ENCODE results near the gene RALGAPA1.

RALGAPA1 gene

DNA sequence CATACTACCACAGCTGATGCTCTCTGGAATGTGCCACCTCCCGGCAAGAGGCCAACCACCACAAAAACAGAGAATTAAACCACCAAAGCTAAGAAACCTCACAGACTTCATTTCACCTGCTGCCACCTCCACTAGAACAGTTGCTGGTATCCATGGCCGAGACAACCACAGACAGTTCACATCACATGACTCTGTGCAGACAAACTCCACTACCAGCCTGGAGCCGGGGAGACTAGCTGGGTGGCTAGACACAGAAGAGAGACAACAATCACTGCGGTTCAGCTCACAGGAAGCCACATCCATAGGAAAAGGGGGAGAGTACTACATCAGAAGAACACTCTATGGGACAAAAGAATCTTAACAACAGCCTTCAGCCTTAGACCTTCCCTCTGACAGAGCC is 78.2 kb downstream of the RALGAPA1 start:
- no peaks in the 10 kb centered on the region for H3K9me3 ChIP-seq (ENCODE audit: low read length)
- peaks cover 4% of the 10 kb centered on the region for H3K36me3 ChIP-seq (ENCODE audit: insufficient read depth, low read length)
- H3K4me3 ChIP-seq (ENCODE audit: low read depth, low read length, poor library complexity, severe bottlenecking) = no peak overlapping the region
- no peaks in the 10 kb centered on the region for H4K20me1 ChIP-seq (ENCODE audit: insufficient read depth, low read length)
- H3K9ac ChIP-seq (ENCODE audit: low read length) = no peak overlapping the region
- no peak overlapping the region for H3K4me2 ChIP-seq (ENCODE audit: low read length)
- H3F3A ChIP-seq (ENCODE audit: insufficient read depth, low read length) = no peaks in the 10 kb centered on the region
- no peaks in the 10 kb centered on the region for H3K9me2 ChIP-seq (ENCODE audit: low read depth, low read length)
- no peak overlapping the region for H3K27ac ChIP-seq (ENCODE audit: low read depth, low read length, poor library complexity, severe bottlenecking)
- TF ChIP-seq EZH2 (IDR thresholded peaks at IDR 0.05; ENCODE audit: borderline replicate concordance, low read length) = no peak
- TF ChIP-seq, protein P1, sequence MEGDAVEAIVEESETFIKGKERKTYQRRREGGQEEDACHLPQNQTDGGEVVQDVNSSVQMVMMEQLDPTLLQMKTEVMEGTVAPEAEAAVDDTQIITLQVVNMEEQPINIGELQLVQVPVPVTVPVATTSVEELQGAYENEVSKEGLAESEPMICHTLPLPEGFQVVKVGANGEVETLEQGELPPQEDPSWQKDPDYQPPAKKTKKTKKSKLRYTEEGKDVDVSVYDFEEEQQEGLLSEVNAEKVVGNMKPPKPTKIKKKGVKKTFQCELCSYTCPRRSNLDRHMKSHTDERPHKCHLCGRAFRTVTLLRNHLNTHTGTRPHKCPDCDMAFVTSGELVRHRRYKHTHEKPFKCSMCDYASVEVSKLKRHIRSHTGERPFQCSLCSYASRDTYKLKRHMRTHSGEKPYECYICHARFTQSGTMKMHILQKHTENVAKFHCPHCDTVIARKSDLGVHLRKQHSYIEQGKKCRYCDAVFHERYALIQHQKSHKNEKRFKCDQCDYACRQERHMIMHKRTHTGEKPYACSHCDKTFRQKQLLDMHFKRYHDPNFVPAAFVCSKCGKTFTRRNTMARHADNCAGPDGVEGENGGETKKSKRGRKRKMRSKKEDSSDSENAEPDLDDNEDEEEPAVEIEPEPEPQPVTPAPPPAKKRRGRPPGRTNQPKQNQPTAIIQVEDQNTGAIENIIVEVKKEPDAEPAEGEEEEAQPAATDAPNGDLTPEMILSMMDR (IDR thresholded peaks at IDR 0.05; ENCODE audit: low read length) = no peak
- no peaks in the 10 kb centered on the region for H3K4me1 ChIP-seq (ENCODE audit: insufficient read depth, low read length, severe bottlenecking)
- H3K27me3 ChIP-seq (ENCODE audit: insufficient read depth, low read length) = no peaks in the 10 kb centered on the region
- no peaks in the 10 kb centered on the region; the same call in 1 of the 2 replicates for H3K79me2 ChIP-seq (ENCODE audit: insufficient read depth, low read length)
- H2AFZ ChIP-seq (ENCODE audit: low read length) = no peak overlapping the region

DNA sequence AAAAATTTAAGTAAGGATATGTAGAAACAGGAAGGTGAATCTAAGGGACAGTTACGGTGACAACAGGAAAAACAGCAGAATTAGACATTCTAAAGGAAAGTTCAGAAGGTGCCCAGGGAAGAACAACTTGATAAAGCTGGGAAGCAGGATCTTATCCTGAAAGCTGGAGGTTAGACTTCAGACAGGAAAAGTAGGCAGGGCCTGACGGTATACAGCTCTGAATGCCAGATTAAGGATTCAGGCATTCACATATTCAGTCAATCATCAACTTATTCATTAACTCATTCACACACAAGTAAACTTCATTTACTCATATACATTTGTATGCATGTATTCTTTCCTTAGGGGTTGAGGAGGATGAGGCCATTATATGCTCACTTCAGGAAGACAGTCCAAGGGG is 81.3 kb downstream of the RALGAPA1 start:
- Histone ChIP-seq H3K79me2 (ENCODE audit: insufficient read depth, low read length) (no peaks in the 10 kb centered on the region; the same call in 1 of the 2 replicates), H3K4me2 (ENCODE audit: low read length) (no peak overlapping the region), H3F3A (ENCODE audit: insufficient read depth, low read length) (no peaks in the 10 kb centered on the region), H2AFZ (ENCODE audit: low read length) (no peak overlapping the region), H3K9me2 (ENCODE audit: low read depth, low read length) (no peaks in the 10 kb centered on the region), H3K4me3 (ENCODE audit: low read depth, low read length, poor library complexity, severe bottlenecking) (no peak overlapping the region), H3K36me3 (ENCODE audit: insufficient read depth, low read length) (peaks cover 4% of the 10 kb centered on the region; the same call in 1 of the 2 replicates), H3K27me3 (ENCODE audit: insufficient read depth, low read length) (no peaks in the 10 kb centered on the region), H4K20me1 (ENCODE audit: insufficient read depth, low read length) (no peaks in the 10 kb centered on the region), H3K4me1 (ENCODE audit: insufficient read depth, low read length, severe bottlenecking) (no peaks in the 10 kb centered on the region), H3K9ac (ENCODE audit: low read length) (no peak overlapping the region), H3K27ac (ENCODE audit: low read depth, low read length, poor library complexity, severe bottlenecking) (no peak overlapping the region), H3K9me3 (ENCODE audit: low read length) (no peaks in the 10 kb centered on the region)
- no peak for TF ChIP-seq EZH2 (IDR thresholded peaks at IDR 0.05; ENCODE audit: borderline replicate concordance, low read length)
- TF ChIP-seq, protein P1 (IDR thresholded peaks at IDR 0.05; ENCODE audit: low read length) = no peak

DNA sequence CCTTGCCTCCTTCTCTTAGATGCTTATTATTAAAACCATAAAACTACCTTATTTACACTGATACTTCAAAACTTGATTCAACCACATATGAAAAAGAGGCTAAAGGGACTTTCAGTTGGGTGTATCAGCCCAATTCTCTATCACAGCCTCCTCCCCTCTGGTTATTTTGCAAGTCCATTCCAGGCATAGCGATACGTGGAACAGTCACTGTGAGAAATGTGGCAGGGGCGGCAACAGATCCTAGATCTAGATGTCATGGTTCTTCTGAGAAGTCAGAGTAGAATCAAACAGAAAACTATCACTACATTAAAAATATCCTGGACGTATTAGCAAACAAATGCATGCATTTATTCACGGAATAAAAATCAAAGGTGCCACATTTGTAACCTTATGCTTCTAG is 83.2 kb downstream of the RALGAPA1 start:
- no peaks in the 10 kb centered on the region for H3K4me1 ChIP-seq (ENCODE audit: insufficient read depth, low read length, severe bottlenecking)
- H3F3A ChIP-seq (ENCODE audit: insufficient read depth, low read length) = no peaks in the 10 kb centered on the region
- no peak overlapping the region for H3K4me3 ChIP-seq (ENCODE audit: low read depth, low read length, poor library complexity, severe bottlenecking)
- H3K27ac ChIP-seq (ENCODE audit: low read depth, low read length, poor library complexity, severe bottlenecking) = no peak overlapping the region
- no peak overlapping the region for H3K4me2 ChIP-seq (ENCODE audit: low read length)
- no peaks in the 10 kb centered on the region; the same call in 1 of the 2 replicates for H3K79me2 ChIP-seq (ENCODE audit: insufficient read depth, low read length)
- no peak overlapping the region for H3K9ac ChIP-seq (ENCODE audit: low read length)
- H2AFZ ChIP-seq (ENCODE audit: low read length) = no peak overlapping the region
- H3K36me3 ChIP-seq (ENCODE audit: insufficient read depth, low read length) = peaks cover 4% of the 10 kb centered on the region; the same call in 1 of the 2 replicates
- no peaks in the 10 kb centered on the region for H4K20me1 ChIP-seq (ENCODE audit: insufficient read depth, low read length)
- H3K27me3 ChIP-seq (ENCODE audit: insufficient read depth, low read length) = no peaks in the 10 kb centered on the region
- H3K9me3 ChIP-seq (ENCODE audit: low read length) = no peaks in the 10 kb centered on the region
- H3K9me2 ChIP-seq (ENCODE audit: low read depth, low read length) = no peaks in the 10 kb centered on the region
- TF ChIP-seq, protein P1 (IDR thresholded peaks at IDR 0.05; ENCODE audit: low read length) = no peak
